Keratinocyte (primary cell): ENCODE measurements around the gene TSBP1.

Experiments
- CTCF ChIP-seq, 3 experiments: IDR thresholded peaks in 1 of 3; conservative IDR thresholded peaks in 1 of 3; optimal IDR thresholded peaks in 1 of 3; 2 replicates in 2 of 3; 3 replicates in 1 of 3; pipeline versions ENCODE3 to v1.5.1; 2011; ENCODE audit warnings: low read length in 3 of 3, mild to moderate bottlenecking in 3 of 3, moderate library complexity in 2 of 3, control low read depth in 1 of 3, inconsistent platforms in 1 of 3; ENCODE audit not compliant: insufficient read depth in 2 of 3; ENCODE audit errors: extremely low read depth in 1 of 3
- EZH2 ChIP-seq: IDR thresholded peaks from one replicate; pipeline ENCODE4 v1.6.1; 2012; ENCODE audit warnings: inconsistent platforms, mild to moderate bottlenecking, low read length, moderate library complexity

GRCh38 chr6:32406197-32406596, 34.5 kb upstream of the TSBP1 start:
- no peak for TF ChIP-seq CTCF (optimal IDR thresholded peaks at IDR 0.05 in 1 of 3, IDR thresholded peaks at IDR 0.05 in 1 of 3, conservative IDR thresholded peaks at IDR 0.05 in 1 of 3; ENCODE audit: extremely low read depth in 1 of 3, insufficient read depth in 2 of 3, low read length in 3 of 3)
- no peak for TF ChIP-seq EZH2
